ENCODE results near the gene REC8.

The REC8 gene

GRCh38 chr14:24211311-24211710, 39.4 kb downstream of the REC8 start:
- TF ChIP-seq POLR2AphosphoS5 (IDR thresholded peaks at IDR 0.05; ENCODE audit: low read depth) (no peak), SPI1 (IDR thresholded peaks at IDR 0.05; ENCODE audit: borderline replicate concordance, low read depth) (no peak), CTCF (IDR thresholded peaks at IDR 0.05; ENCODE audit: insufficient read depth, low read length) (no peak), GABPA (IDR thresholded peaks at IDR 0.05; ENCODE audit: low read depth) (no peak)
- TF ChIP-seq, protein P1, sequence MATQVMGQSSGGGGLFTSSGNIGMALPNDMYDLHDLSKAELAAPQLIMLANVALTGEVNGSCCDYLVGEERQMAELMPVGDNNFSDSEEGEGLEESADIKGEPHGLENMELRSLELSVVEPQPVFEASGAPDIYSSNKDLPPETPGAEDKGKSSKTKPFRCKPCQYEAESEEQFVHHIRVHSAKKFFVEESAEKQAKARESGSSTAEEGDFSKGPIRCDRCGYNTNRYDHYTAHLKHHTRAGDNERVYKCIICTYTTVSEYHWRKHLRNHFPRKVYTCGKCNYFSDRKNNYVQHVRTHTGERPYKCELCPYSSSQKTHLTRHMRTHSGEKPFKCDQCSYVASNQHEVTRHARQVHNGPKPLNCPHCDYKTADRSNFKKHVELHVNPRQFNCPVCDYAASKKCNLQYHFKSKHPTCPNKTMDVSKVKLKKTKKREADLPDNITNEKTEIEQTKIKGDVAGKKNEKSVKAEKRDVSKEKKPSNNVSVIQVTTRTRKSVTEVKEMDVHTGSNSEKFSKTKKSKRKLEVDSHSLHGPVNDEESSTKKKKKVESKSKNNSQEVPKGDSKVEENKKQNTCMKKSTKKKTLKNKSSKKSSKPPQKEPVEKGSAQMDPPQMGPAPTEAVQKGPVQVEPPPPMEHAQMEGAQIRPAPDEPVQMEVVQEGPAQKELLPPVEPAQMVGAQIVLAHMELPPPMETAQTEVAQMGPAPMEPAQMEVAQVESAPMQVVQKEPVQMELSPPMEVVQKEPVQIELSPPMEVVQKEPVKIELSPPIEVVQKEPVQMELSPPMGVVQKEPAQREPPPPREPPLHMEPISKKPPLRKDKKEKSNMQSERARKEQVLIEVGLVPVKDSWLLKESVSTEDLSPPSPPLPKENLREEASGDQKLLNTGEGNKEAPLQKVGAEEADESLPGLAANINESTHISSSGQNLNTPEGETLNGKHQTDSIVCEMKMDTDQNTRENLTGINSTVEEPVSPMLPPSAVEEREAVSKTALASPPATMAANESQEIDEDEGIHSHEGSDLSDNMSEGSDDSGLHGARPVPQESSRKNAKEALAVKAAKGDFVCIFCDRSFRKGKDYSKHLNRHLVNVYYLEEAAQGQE (IDR thresholded peaks at IDR 0.05; ENCODE audit: insufficient replicate concordance, low read depth), result no peak
- no peak for DNase-seq (ENCODE audit: low read depth in 1 of 2, low spot score in 1 of 2)
- no peak overlapping the region for H3K27ac ChIP-seq (replicated peaks)
- H3K27me3 ChIP-seq (ENCODE audit: insufficient read depth, poor library complexity, severe bottlenecking), result no peaks in the 10 kb centered on the region
- no peak overlapping the region for H3K4me3 ChIP-seq (replicated peaks; ENCODE audit: insufficient read depth, low read length)

DNA sequence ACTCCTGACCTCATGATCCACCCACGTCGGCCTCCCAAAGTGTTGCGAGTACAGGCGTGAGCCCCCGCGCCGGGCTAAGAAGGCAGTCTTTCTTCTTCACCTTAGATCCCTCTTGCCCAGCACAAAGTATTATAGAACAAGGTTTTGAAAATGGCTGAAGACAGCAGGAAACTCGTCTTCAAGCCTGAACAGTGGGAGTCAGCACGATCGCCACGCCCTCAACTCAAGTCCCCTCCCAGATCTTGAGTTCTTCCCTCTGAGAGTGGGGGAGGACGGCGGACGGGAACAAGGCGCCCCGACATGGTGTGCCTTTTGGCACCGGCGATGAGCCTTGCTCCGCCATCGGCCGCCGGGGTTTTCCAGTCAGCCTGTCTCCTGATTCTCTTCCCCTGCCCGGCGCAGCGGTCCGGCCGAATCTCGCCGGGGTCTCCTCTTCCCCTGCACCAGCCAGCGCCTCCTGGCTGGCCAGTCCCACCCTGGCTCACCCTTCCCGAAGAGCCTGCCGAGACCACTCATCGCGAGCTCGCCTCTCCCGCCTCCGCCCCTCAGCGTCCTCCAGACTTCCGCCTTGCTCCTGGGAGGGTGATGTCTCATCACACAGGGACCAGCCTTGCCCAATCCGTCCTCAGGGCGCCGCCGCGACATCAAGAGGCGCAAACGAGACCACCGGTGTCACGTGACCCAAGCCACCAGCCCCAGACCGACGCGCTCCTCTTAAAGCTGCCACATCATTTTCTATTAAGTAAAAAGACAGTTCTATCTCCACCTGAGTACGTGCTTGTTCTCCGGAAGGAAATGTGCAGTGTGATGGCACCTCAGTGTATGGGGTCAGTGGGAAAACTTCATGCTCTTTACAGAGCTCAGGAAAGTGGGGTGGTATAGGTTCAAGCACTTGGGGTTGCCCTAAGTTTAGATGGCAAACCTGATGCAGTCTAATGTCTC, 41.3 kb downstream of the REC8 start, which contains the start of gene CHMP4A:
Gene CHMP4A, minus strand, starts transcription at position 565 of the 942 bp plus-strand sequence. Its CDS starts 49 bp downstream, at position 516.
- Histone ChIP-seq H3K27ac (replicated peaks) (peak within 1 kb of the TSS; percentile 94), H3K4me3 (replicated peaks; ENCODE audit: insufficient read depth, low read length) (peak within 1 kb of the TSS; percentile 68), H3K27me3 (ENCODE audit: insufficient read depth, poor library complexity, severe bottlenecking) (no peaks in the 10 kb centered on the region)
- TF ChIP-seq POLR2AphosphoS5 (IDR thresholded peaks at IDR 0.05; ENCODE audit: low read depth) (peak; percentile 98), SPI1 (IDR thresholded peaks at IDR 0.05; ENCODE audit: borderline replicate concordance, low read depth) (peak; percentile 19; the same call in 1 of the 2 replicates), GABPA (IDR thresholded peaks at IDR 0.05; ENCODE audit: low read depth) (no peak)
- TF ChIP-seq, protein P1 (IDR thresholded peaks at IDR 0.05; ENCODE audit: insufficient replicate concordance, low read depth), result peak; percentile 46
- DNase-seq (ENCODE audit: low read depth in 1 of 2, low spot score in 1 of 2), result peak; percentile 99

- DNase-seq (ENCODE audit: low read depth in 1 of 2, low spot score in 1 of 2), result no peak
- H3K27me3 ChIP-seq (ENCODE audit: insufficient read depth, poor library complexity, severe bottlenecking), result no peaks in the 10 kb centered on the region
- peak overlapping the region; percentile 94 for H3K27ac ChIP-seq (replicated peaks)
- peak overlapping the region; percentile 19 for H3K4me3 ChIP-seq (replicated peaks; ENCODE audit: insufficient read depth, low read length)
- TF ChIP-seq, protein P1 (IDR thresholded peaks at IDR 0.05; ENCODE audit: insufficient replicate concordance, low read depth), result no peak
- TF ChIP-seq SPI1 (IDR thresholded peaks at IDR 0.05; ENCODE audit: borderline replicate concordance, low read depth) (no peak), GABPA (IDR thresholded peaks at IDR 0.05; ENCODE audit: low read depth) (no peak), CTCF (IDR thresholded peaks at IDR 0.05; ENCODE audit: insufficient read depth, low read length) (no peak), POLR2AphosphoS5 (IDR thresholded peaks at IDR 0.05; ENCODE audit: low read depth) (no peak)
These were observed 42.2 kb downstream of the REC8 start for GRCh38 chr14:24213866-24214662.

Measured in HL-60 (cell line).